ENCODE measurements around the gene CD300LD.

DNA sequence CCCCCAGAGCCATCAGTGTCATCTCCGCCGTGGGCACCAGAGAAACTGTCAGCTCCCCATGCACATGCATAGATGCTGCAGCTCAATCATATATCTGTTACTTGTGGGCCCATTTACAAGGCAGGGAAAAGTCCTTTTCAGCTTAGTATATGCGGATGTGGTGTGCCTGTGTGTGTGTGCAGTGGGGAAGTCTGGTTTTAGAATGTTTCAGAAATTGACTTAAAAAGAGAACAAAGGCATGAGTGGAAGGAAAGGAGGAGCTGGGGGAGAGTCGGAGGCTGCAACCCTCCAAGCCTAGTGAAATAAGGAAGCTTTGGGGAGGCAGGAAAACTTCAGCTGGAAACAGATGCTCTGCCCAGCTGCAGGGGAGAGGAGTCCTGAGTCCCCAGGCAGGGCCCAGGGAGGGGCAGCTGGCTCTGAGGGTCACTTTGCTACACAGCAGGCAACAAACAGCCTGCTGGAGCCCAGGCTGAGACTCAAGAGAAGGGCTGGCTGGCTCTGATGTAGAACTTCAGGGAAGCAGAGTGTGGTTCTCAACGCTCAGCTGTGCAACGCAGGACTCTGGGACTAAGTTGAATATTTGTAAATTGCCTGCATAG is 11.1 kb upstream of the CD300LD start:
- TF ChIP-seq, protein P1, sequence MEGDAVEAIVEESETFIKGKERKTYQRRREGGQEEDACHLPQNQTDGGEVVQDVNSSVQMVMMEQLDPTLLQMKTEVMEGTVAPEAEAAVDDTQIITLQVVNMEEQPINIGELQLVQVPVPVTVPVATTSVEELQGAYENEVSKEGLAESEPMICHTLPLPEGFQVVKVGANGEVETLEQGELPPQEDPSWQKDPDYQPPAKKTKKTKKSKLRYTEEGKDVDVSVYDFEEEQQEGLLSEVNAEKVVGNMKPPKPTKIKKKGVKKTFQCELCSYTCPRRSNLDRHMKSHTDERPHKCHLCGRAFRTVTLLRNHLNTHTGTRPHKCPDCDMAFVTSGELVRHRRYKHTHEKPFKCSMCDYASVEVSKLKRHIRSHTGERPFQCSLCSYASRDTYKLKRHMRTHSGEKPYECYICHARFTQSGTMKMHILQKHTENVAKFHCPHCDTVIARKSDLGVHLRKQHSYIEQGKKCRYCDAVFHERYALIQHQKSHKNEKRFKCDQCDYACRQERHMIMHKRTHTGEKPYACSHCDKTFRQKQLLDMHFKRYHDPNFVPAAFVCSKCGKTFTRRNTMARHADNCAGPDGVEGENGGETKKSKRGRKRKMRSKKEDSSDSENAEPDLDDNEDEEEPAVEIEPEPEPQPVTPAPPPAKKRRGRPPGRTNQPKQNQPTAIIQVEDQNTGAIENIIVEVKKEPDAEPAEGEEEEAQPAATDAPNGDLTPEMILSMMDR (IDR thresholded peaks at IDR 0.05): no peak
- TF ChIP-seq POLR2A (IDR thresholded peaks at IDR 0.05) (no peak), POLR2AphosphoS5 (IDR thresholded peaks at IDR 0.05) (no peak)

Measured in prostate gland (tissue), 2 donors.